ENCODE data around the gene SYT7.
"Not testable (repeated sequence)": the region's sequence is repeated elsewhere in the genome, so short reads cannot be mapped to it uniquely, and the experiment has no call there.

The SYT7 gene

DNA sequence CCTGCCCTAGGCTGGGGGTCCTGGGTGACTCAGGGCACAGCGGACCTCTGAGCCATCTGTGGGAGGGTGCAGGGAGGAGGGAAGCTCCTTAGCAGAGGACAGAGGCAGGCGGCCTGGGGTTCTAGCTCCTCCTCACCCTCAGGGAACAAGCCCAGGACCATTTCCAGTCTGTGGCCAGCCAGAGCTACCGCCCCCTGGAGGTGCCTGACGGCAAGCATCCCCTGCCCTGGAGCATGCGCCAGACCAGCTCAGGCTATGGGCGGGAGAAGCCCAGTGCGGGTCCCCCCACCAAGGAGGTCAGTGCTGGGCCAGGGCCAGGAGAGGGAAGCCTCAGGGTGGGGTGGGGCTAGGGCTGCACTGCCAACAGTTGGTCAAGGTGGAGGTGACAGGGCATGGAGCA, 98.4 kb downstream of the SYT7 start:
- H3K9me3 ChIP-seq (replicated peaks; ENCODE audit: low read length): no peaks in the 10 kb centered on the region
- H3K27me3 ChIP-seq (ENCODE audit: control insufficient read depth, insufficient read depth, low read length): peaks cover 36% of the 10 kb centered on the region
- H3K4me3 ChIP-seq (ENCODE audit: low read length): no peak overlapping the region
- no peaks in the 10 kb centered on the region for H3K4me1 ChIP-seq (ENCODE audit: control insufficient read depth, insufficient read depth, low read length)
- no peak overlapping the region for H3K4me2 ChIP-seq (ENCODE audit: low read length)
- H3K36me3 ChIP-seq (ENCODE audit: insufficient read depth, low read length): no peaks in the 10 kb centered on the region
- no peak overlapping the region for H3K9ac ChIP-seq (ENCODE audit: low read depth, low read length)

DNA sequence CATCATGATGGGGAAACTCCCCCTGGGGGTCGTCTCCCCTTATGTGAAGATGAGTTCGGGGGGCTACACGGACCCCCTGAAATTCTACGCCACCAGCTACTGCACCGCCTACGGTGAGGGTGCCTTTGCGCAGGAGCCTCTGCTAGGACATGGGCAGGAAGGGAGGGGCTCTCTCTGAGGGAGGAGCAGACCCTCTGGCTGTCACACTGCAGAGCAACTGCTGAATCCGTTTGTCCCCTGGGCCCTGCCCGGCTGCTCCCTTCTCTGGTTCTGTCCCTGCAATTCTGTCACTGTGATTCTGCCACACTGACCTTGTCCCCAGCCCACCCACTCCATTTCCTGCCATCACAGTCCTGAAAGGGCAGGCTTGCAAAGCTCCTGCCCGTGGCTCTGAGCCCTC, 99.1 kb downstream of the SYT7 start:
- no peak overlapping the region for H3K4me2 ChIP-seq (ENCODE audit: low read length)
- no peaks in the 10 kb centered on the region for H3K36me3 ChIP-seq (ENCODE audit: insufficient read depth, low read length)
- no peaks in the 10 kb centered on the region for H3K9me3 ChIP-seq (replicated peaks; ENCODE audit: low read length)
- H3K9ac ChIP-seq (ENCODE audit: low read depth, low read length): no peak overlapping the region
- H3K4me3 ChIP-seq (ENCODE audit: low read length): no peak overlapping the region
- H3K4me1 ChIP-seq (ENCODE audit: control insufficient read depth, insufficient read depth, low read length): no peaks in the 10 kb centered on the region
- peaks cover 30% of the 10 kb centered on the region for H3K27me3 ChIP-seq (ENCODE audit: control insufficient read depth, insufficient read depth, low read length)

- H3K4me3 ChIP-seq (ENCODE audit: low read length): no peak overlapping the region
- peaks cover 26% of the 10 kb centered on the region for H3K27me3 ChIP-seq (ENCODE audit: control insufficient read depth, insufficient read depth, low read length)
Observed at GRCh38 chr11:61480994-61481335, 99.9 kb downstream of the SYT7 start.

GRCh38 chr11:61480261-61480993, 100.4 kb downstream of the SYT7 start:
- Histone ChIP-seq H3K4me2 (ENCODE audit: low read length) (no peak overlapping the region), H3K4me1 (ENCODE audit: control insufficient read depth, insufficient read depth, low read length) (no peaks in the 10 kb centered on the region), H3K36me3 (ENCODE audit: insufficient read depth, low read length) (no peaks in the 10 kb centered on the region), H3K27me3 (ENCODE audit: control insufficient read depth, insufficient read depth, low read length) (peaks cover 26% of the 10 kb centered on the region), H3K9ac (ENCODE audit: low read depth, low read length) (no peak overlapping the region), H3K4me3 (ENCODE audit: low read length) (no peak overlapping the region), H3K9me3 (replicated peaks; ENCODE audit: low read length) (no peaks in the 10 kb centered on the region)

More at GRCh38 chr11:61480994-61481335, 99.9 kb downstream of the SYT7 start:
- H3K36me3 ChIP-seq (ENCODE audit: insufficient read depth, low read length): no peaks in the 10 kb centered on the region
- no peaks in the 10 kb centered on the region for H3K4me1 ChIP-seq (ENCODE audit: control insufficient read depth, insufficient read depth, low read length)
- H3K4me2 ChIP-seq (ENCODE audit: low read length): no peak overlapping the region
- no peak overlapping the region for H3K9ac ChIP-seq (ENCODE audit: low read depth, low read length)
- no peaks in the 10 kb centered on the region for H3K9me3 ChIP-seq (replicated peaks; ENCODE audit: low read length)

GRCh38 chr11:61479360-61480058, 101.4 kb downstream of the SYT7 start:
- H3K4me2 ChIP-seq (ENCODE audit: low read length); H3K9me3 ChIP-seq (replicated peaks; ENCODE audit: low read length); H3K36me3 ChIP-seq (ENCODE audit: insufficient read depth, low read length); H3K4me3 ChIP-seq (ENCODE audit: low read length); H3K9ac ChIP-seq (ENCODE audit: low read depth, low read length); H3K4me1 ChIP-seq (ENCODE audit: control insufficient read depth, insufficient read depth, low read length): not testable (repeated sequence)
- peaks cover 26% of the 10 kb centered on the region for H3K27me3 ChIP-seq (ENCODE audit: control insufficient read depth, insufficient read depth, low read length)

DNA sequence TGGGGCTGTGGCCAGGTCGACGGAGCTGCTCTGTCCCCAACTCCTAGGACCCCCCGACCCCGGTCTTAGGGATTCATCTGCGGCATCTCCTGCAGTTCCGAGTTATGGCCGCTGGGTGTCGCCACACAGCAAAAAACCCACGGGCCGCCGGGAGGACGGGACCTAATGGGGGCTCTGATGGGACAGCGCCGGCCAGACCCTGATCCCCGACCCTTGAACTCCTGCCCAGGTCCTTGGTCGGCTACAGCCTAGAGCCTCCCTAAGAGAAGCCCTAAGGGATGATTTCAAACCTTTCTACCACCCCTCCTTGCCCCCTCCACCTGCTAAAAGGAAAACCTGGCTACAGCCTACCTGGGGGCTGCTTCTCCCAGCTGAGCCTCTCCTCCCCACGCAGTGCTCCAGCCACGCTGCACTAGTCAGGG, 103.1 kb downstream of the SYT7 start:
- Histone ChIP-seq H3K9ac (ENCODE audit: low read depth, low read length) (no peak overlapping the region), H3K4me1 (ENCODE audit: control insufficient read depth, insufficient read depth, low read length) (peaks cover under 1% of the 10 kb centered on the region), H3K27me3 (ENCODE audit: control insufficient read depth, insufficient read depth, low read length) (peaks cover 23% of the 10 kb centered on the region), H3K9me3 (replicated peaks; ENCODE audit: low read length) (no peaks in the 10 kb centered on the region), H3K4me2 (ENCODE audit: low read length) (no peak overlapping the region), H3K36me3 (ENCODE audit: insufficient read depth, low read length) (no peaks in the 10 kb centered on the region), H3K4me3 (ENCODE audit: low read length) (no peak overlapping the region)

GRCh38 chr11:61477126-61477525, 103.8 kb downstream of the SYT7 start:
- Histone ChIP-seq H3K4me2 (ENCODE audit: low read length) (no peak overlapping the region), H3K4me1 (ENCODE audit: control insufficient read depth, insufficient read depth, low read length) (peaks cover 6% of the 10 kb centered on the region), H3K9me3 (replicated peaks; ENCODE audit: low read length) (no peaks in the 10 kb centered on the region), H3K4me3 (ENCODE audit: low read length) (no peak overlapping the region), H3K27me3 (ENCODE audit: control insufficient read depth, insufficient read depth, low read length) (peaks cover 22% of the 10 kb centered on the region), H3K9ac (ENCODE audit: low read depth, low read length) (no peak overlapping the region), H3K36me3 (ENCODE audit: insufficient read depth, low read length) (no peaks in the 10 kb centered on the region)

DNA sequence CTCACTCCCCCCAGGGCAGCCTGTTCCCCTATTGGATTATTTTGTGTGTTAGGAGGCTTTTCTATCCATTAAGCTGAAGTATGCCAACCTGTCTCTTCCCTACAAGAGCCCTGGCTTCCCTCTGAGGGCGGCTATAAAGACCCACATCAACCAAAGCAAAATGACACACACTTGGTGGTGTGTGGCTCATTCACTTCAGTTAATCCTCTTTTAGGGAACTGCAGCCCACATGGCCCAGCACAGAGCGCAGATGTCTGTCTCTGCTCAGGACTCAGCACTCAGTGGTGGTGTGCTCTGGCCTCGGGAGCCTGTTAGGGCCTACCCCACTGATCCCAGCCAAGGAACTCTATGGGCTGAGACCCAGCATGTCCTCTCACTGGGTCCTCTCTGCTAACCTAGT, 104.5 kb downstream of the SYT7 start:
- H3K4me2 ChIP-seq (ENCODE audit: low read length): no peak overlapping the region
- no peak overlapping the region for H3K4me3 ChIP-seq (ENCODE audit: low read length)
- no peaks in the 10 kb centered on the region for H3K36me3 ChIP-seq (ENCODE audit: insufficient read depth, low read length)
- H3K9ac ChIP-seq (ENCODE audit: low read depth, low read length): no peak overlapping the region
- H3K27me3 ChIP-seq (ENCODE audit: control insufficient read depth, insufficient read depth, low read length): peaks cover 15% of the 10 kb centered on the region
- H3K4me1 ChIP-seq (ENCODE audit: control insufficient read depth, insufficient read depth, low read length): peaks cover 9% of the 10 kb centered on the region
- H3K9me3 ChIP-seq (replicated peaks; ENCODE audit: low read length): no peaks in the 10 kb centered on the region

- H3K36me3 ChIP-seq (ENCODE audit: insufficient read depth, low read length): peaks cover 3% of the 10 kb centered on the region
- H3K9me3 ChIP-seq (replicated peaks; ENCODE audit: low read length): no peaks in the 10 kb centered on the region
- H3K4me1 ChIP-seq (ENCODE audit: control insufficient read depth, insufficient read depth, low read length): peaks cover 9% of the 10 kb centered on the region
- H3K4me3 ChIP-seq (ENCODE audit: low read length): no peak overlapping the region
- no peak overlapping the region for H3K4me2 ChIP-seq (ENCODE audit: low read length)
- H3K27me3 ChIP-seq (ENCODE audit: control insufficient read depth, insufficient read depth, low read length): peaks cover 5% of the 10 kb centered on the region
- no peak overlapping the region for H3K9ac ChIP-seq (ENCODE audit: low read depth, low read length)
Observed at GRCh38 chr11:61475433-61475832, 105.4 kb downstream of the SYT7 start.

- Histone ChIP-seq H3K9ac (ENCODE audit: low read depth, low read length) (no peak overlapping the region), H3K4me2 (ENCODE audit: low read length) (no peak overlapping the region), H3K27me3 (ENCODE audit: control insufficient read depth, insufficient read depth, low read length) (peaks cover 4% of the 10 kb centered on the region), H3K4me3 (ENCODE audit: low read length) (no peak overlapping the region), H3K36me3 (ENCODE audit: insufficient read depth, low read length) (peaks cover 3% of the 10 kb centered on the region), H3K9me3 (replicated peaks; ENCODE audit: low read length) (no peaks in the 10 kb centered on the region), H3K4me1 (ENCODE audit: control insufficient read depth, insufficient read depth, low read length) (peaks cover 9% of the 10 kb centered on the region)
Observed at GRCh38 chr11:61474013-61474643, 106.7 kb downstream of the SYT7 start.

DNA sequence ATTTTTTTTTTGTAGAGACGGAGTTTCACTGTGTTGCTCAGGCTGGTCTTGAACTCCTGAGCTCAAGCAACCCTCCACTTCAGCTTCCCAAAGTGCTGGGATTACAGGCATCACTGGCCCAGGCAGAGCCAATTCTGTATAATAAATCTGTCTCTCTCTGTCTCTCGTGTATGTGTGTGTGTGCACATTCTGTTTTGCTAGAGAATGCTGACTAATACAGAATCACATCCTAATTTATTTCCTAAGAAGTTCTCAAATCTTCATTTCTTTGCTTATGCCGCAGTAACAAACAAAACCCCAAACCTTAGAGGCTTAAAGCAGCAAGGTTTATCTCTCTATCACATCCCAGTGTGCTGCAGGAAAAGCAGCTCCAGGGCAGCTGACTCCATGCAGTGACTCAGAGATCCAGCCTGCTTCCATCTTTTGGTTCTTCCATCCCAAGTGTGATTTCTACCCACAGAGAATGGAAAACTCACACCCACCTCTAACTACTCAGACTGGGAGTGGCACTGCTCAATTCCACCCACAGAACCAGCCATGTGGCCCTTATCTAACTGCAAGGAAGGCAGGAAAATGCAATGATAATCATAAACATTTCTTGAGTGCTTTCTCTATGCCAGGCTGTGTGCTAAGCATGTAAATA, 107.4 kb downstream of the SYT7 start:
- no peak overlapping the region for H3K4me2 ChIP-seq (ENCODE audit: low read length)
- no peak overlapping the region for H3K4me3 ChIP-seq (ENCODE audit: low read length)
- peaks cover 3% of the 10 kb centered on the region for H3K36me3 ChIP-seq (ENCODE audit: insufficient read depth, low read length)
- H3K9me3 ChIP-seq (replicated peaks; ENCODE audit: low read length): no peaks in the 10 kb centered on the region
- peaks cover 2% of the 10 kb centered on the region for H3K27me3 ChIP-seq (ENCODE audit: control insufficient read depth, insufficient read depth, low read length)
- no peak overlapping the region for H3K9ac ChIP-seq (ENCODE audit: low read depth, low read length)
- H3K4me1 ChIP-seq (ENCODE audit: control insufficient read depth, insufficient read depth, low read length): peaks cover 9% of the 10 kb centered on the region
